Sigmoid colon (tissue), 7 donors: ENCODE data around the gene TBX19. TPM values are rescaled to one million over a fixed set of nuclear protein-coding genes. Genes with fewer than 3 reads are reported as not detected.
A peak's percentile ranks its signal among the peaks of the same experiment; 100 is the strongest.

ENCODE experiments used
- DNase-seq: peaks from one replicate; pipeline ENCODE4 v3.0.0-alpha.2; 2019
- H3K27ac ChIP-seq, 4 donors: fragments of 200-600 bp; sonication (generic); one replicate each; pipeline ENCODE4 v1.5.1; 2016 to 2019; ENCODE audit warnings: mild to moderate bottlenecking in 1 of 4
- H3K27me3 ChIP-seq, 3 donors: fragments of 200-600 bp; sonication (generic); one replicate each; pipeline ENCODE4 v1.5.1; 2019; ENCODE audit warnings: mild to moderate bottlenecking in 1 of 3
- H3K36me3 ChIP-seq, 4 donors: fragments of 200-600 bp; sonication (generic); one replicate each; pipeline ENCODE4 v1.5.1; 2016 to 2019
- H3K4me1 ChIP-seq, 4 donors: fragments of 200-600 bp; sonication (generic); one replicate each; pipeline ENCODE4 v1.5.1; 2017 to 2019
- H3K4me3 ChIP-seq, 4 donors: fragments of 200-600 bp; sonication (generic); one replicate each; pipeline ENCODE4 v1.5.1; 2017 to 2019; ENCODE audit warnings: mild to moderate bottlenecking in 2 of 4, moderate library complexity in 1 of 4
- H3K9me3 ChIP-seq, 4 donors: fragments of 200-600 bp in 3 of 4; sonication (generic) in 3 of 4; one replicate each; pipeline versions ENCODE4 v1.5.1 to v1.6.1; 2013 to 2019
- EP300 ChIP-seq, 4 donors: sonication (generic); formaldehyde crosslinking; IDR thresholded peaks; one replicate each; pipeline ENCODE4 v1.6.1; 2017; ENCODE audit warnings: antibody characterized with exemption in 4 of 4
- POLR2A ChIP-seq, 2 donors: fragments of 450-650 bp; IDR thresholded peaks; one replicate each; pipeline ENCODE4 v1.6.1; 2016; ENCODE audit warnings: antibody characterized with exemption in 2 of 2, mild to moderate bottlenecking in 2 of 2, moderate library complexity in 2 of 2
- POLR2AphosphoS5 ChIP-seq, 4 donors: sonication (generic); formaldehyde crosslinking; IDR thresholded peaks; one replicate each; pipeline ENCODE4 v1.6.1; 2017; ENCODE audit warnings: antibody characterized with exemption in 4 of 4
- WGBS, 2 donors: extraction: QIAGEN DNeasy Blood & Tissue Kit; methylation state at CpG; one replicate each; pipeline ENCODE4 v1.1.7; 2013; 5-methylcytosine and 5-hydroxymethylcytosine counted together
- intact Hi-C: fragments of 100-400 bp; cut with DNase I; formaldehyde crosslinking; loops from one replicate; pipeline ENCODE4 v1.15.1; 2023
- polyA plus RNA-seq, 3 donors: library from polyadenylated mRNA; stranded (reverse); fragments of 200-250 nt; gene quantifications; one replicate each; pipeline ENCODE4 v1.2.3, GENCODE V29; 2013
- total RNA-seq, 4 donors: library from RNA; depleted of rRNA; stranded (reverse); fragments of >200 nt; gene quantifications; one replicate each; pipeline ENCODE4 v1.1.0, GENCODE V29; 2016
- TF ChIP-seq, protein P1 (sequence below), 4 experiments: fragments of 450-650 bp in 3 of 4; fragments of 200-600 bp in 1 of 4; IDR thresholded peaks; one replicate each; pipeline ENCODE4 v1.5.1; 2016 to 2019; ENCODE audit warnings: antibody characterized with exemption in 4 of 4, mild to moderate bottlenecking in 3 of 4, moderate library complexity in 2 of 4
- donor health status: healthy with polysubstance abuse.
- donor health status: Bipolar disorder and iron deficiency.
- donor health status: healthy.

TBX19 gene
- total RNA-seq (1 to 10 TPM; 2.7 to 5.3 (median 3.1) TPM), polyA plus RNA-seq (1 to 10 TPM in 2 of 3 donors, under 1 TPM in 1; 0.46 to 1.8 (median 1.2) TPM)

GRCh38 chr1:168280296-168280927 is at the start of gene TBX19:
TSS of gene TBX19 (plus strand) at chr1:168280877. CDS start at chr1:168281091, 214 bp downstream.
- 93 to 94% methylated on average over 7 of the region's 7 CpGs for WGBS, 2 donors
- H3K9me3 ChIP-seq: no peaks in the 10 kb centered on the region
- intact Hi-C loops: no loop called here
- TF ChIP-seq EP300 (IDR thresholded peaks at IDR 0.05) (no peak), POLR2AphosphoS5 (IDR thresholded peaks at IDR 0.05) (no peak), POLR2A (IDR thresholded peaks at IDR 0.05) (no peak)
- TF ChIP-seq, protein P1, sequence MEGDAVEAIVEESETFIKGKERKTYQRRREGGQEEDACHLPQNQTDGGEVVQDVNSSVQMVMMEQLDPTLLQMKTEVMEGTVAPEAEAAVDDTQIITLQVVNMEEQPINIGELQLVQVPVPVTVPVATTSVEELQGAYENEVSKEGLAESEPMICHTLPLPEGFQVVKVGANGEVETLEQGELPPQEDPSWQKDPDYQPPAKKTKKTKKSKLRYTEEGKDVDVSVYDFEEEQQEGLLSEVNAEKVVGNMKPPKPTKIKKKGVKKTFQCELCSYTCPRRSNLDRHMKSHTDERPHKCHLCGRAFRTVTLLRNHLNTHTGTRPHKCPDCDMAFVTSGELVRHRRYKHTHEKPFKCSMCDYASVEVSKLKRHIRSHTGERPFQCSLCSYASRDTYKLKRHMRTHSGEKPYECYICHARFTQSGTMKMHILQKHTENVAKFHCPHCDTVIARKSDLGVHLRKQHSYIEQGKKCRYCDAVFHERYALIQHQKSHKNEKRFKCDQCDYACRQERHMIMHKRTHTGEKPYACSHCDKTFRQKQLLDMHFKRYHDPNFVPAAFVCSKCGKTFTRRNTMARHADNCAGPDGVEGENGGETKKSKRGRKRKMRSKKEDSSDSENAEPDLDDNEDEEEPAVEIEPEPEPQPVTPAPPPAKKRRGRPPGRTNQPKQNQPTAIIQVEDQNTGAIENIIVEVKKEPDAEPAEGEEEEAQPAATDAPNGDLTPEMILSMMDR (IDR thresholded peaks at IDR 0.05): no peak
- no peak within 1 kb of the TSS for H3K4me3 ChIP-seq
- no peaks in the 10 kb centered on the region for H3K36me3 ChIP-seq
- H3K27me3 ChIP-seq: no peaks in the 10 kb centered on the region
- H3K4me1 ChIP-seq: peaks cover 0 to 17% (median 7%) of the 10 kb centered on the region in 4 donors
- no peak within 1 kb of the TSS for H3K27ac ChIP-seq
- DNase-seq: no peak

DNA sequence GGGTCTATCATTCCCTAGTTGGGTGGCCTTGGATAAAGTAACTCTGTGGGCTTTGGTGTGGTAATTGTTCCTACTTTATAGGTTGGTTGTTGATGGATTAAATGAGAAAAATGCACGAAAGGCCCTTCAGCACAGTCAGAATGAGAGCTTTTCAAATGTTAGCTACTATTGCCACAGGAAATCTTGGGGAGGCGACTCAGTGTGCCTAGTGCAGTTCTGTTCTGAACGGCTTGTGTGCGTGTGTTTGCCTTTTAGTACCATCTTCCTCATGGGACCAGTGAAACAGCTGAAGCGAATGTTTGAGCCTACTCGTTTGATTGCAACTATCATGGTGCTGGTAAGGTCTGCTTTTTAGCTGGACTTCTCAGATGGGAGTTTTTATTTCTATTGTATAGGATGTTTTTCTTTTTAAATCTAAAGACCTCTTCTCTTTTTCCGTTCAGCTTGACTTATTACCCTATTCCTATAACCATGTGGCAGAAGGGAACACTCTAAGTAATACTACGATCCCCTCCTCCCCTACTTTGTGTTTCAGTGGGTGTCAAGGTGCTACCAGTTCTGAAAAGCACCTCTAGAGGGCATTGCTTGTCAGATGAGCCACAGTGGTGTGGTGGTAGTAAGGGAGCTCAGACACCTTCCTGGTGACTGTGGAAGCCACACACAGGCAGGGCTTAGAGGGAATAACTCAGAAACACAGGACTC is 45.7 kb upstream of the TBX19 start:
- Histone ChIP-seq H3K27me3 (no peaks in the 10 kb centered on the region), H3K36me3 (peaks cover 16 to 92% (median 39%) of the 10 kb centered on the region in 4 donors), H3K4me3 (no peak overlapping the region), H3K9me3 (no peaks in the 10 kb centered on the region), H3K27ac (peak overlapping the region in 3 of 4 donors; percentile 37 to 42 (median 38)), H3K4me1 (peaks cover 0 to 39% (median 26%) of the 10 kb centered on the region in 4 donors)
- intact Hi-C loops: no loop called here
- no peak for DNase-seq
- TF ChIP-seq POLR2AphosphoS5 (IDR thresholded peaks at IDR 0.05) (no peak), EP300 (IDR thresholded peaks at IDR 0.05) (no peak)
- TF ChIP-seq, protein P1 (IDR thresholded peaks at IDR 0.05): peak in 2 of 4 experiments; percentile 14 to 44
- 90% methylated on average over 8 of the region's 8 CpGs for WGBS, 2 donors

GRCh38 chr1:168235548-168235885 is 45.2 kb upstream of the TBX19 start:
- no peaks in the 10 kb centered on the region for H3K9me3 ChIP-seq

GRCh38 chr1:168235937-168236336 is 44.7 kb upstream of the TBX19 start:
- Histone ChIP-seq H3K4me1 (peaks cover 0 to 30% (median 17%) of the 10 kb centered on the region in 4 donors), H3K9me3 (no peaks in the 10 kb centered on the region), H3K36me3 (peaks cover 16 to 93% (median 42%) of the 10 kb centered on the region in 4 donors), H3K27ac (peak overlapping the region in 3 of 4 donors; percentile 26 to 38 (median 37)), H3K27me3 (no peaks in the 10 kb centered on the region), H3K4me3 (no peak overlapping the region)
- TF ChIP-seq EP300 (IDR thresholded peaks at IDR 0.05) (no peak), POLR2A (IDR thresholded peaks at IDR 0.05) (no peak), POLR2AphosphoS5 (IDR thresholded peaks at IDR 0.05) (no peak)
- TF ChIP-seq, protein P1 (IDR thresholded peaks at IDR 0.05): no peak
- intact Hi-C loops: no loop called here
- no peak for DNase-seq
- WGBS, 2 donors: 63 to 85% methylated on average over 3 of the region's 3 CpGs

More at GRCh38 chr1:168235548-168235885, 45.2 kb upstream of the TBX19 start:
- Histone ChIP-seq H3K4me3 (no peak overlapping the region), H3K27ac (peak overlapping the region in 3 of 4 donors; percentile 37 to 42 (median 38)), H3K36me3 (peaks cover 16 to 93% (median 40%) of the 10 kb centered on the region in 4 donors), H3K4me1 (peaks cover 0 to 34% (median 21%) of the 10 kb centered on the region in 4 donors), H3K27me3 (no peaks in the 10 kb centered on the region)
- TF ChIP-seq POLR2A (IDR thresholded peaks at IDR 0.05) (no peak), EP300 (IDR thresholded peaks at IDR 0.05) (no peak), POLR2AphosphoS5 (IDR thresholded peaks at IDR 0.05) (peak in 2 of 4 donors; percentile 11 to 31)
- intact Hi-C loops: no loop called here
- no peak for DNase-seq
